Stimulated activated CD8-positive, alpha-beta memory T cell treated with anti-CD3 and anti-CD28 coated beads, Interleukin-12 subunit alpha, Interleukin-12 subunit beta, amount 100 ng/mL, for 1 hour (primary cell): Measurements from ENCODE around the gene ERC2.

Source experiments
- DNase-seq: peaks from one replicate; pipeline ENCODE4 v3.0.0-alpha.2; 2020; ENCODE audit warnings: low read depth

The ERC2 gene

DNA sequence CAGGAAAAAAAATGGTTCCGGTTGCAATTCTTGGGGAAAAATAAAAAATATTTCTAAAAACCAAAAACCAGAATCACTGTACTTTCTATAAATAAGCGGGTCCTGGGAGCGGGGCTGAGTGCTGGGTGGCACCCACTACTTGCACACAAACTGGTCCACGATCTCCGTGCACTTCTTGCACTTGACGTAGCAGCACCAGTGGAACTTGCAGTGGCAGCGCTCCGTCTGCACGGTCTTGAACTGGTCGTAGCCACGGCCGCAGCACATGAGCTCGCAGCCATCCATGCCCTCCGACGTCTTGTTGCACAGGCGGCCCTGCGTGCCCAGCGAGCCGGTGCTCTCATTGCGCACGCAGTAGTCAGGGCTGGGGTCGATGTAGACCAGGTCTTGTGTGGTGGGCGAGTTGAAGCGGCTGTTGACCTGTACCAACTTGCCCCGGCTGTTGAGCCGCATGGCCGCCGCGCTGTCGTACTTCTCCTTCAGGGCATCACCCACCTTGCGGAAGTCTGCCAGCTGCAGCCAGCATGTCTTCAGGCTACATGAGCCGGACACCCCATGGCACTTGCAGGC lies 998.2 kb downstream of the ERC2 start:
- no peak for DNase-seq

DNA sequence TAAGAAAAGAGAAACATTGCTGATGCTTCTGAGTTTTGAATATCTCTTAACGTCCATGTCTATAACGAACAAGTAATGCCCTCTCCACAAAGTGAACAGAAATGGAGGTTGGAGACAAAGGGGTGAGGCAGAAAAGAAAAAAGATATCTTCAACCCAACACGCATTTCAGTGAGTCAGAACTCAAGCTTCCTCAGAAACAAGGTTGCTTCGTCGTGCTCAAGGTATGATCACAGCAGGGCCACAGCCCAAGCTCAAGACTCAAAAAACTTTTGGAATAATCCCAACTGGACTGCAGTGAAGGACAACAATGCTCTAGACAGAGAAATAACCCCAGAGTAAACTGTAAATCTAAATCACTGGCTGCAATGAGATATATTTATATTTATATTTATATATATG lies 1000.0 kb downstream of the ERC2 start:
- no peak for DNase-seq

DNA sequence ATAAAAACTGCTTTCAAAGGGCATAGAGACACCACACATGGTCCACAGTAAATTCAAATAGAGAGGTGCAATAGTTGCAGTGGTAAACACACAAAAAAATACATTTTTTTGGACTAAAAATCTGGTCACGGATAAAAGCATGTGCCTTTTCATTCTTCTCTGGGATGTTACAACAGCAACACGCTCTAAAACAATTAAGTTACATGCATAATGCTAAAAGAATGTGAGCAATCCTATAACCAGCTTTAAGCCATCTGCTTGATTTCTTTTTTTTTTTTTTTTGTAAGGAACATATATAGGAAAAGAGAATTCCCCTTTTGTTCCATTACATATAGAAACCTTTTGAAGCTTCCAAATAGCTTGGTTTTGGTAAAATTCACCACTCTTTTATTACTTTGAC lies 1001.2 kb downstream of the ERC2 start:
- no peak for DNase-seq

DNA sequence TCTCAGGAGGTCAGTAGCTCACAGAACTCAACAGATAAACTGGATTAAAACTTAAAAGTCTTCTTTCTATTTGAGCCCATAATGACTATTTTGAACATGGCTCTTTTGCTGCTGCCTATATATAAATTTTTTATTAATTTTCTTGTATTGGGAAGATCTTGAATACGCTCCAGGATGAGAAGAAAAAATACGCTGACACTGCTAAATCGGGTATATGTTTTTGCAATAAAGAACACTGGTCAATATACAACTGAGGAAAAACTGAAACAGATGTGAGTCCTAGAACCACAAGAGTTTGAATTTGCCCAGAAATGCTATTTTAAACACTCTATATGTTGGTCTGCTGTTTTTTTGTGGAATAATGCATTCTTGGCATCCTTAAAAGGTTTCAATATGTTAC lies 1001.7 kb downstream of the ERC2 start:
- no peak for DNase-seq

DNA sequence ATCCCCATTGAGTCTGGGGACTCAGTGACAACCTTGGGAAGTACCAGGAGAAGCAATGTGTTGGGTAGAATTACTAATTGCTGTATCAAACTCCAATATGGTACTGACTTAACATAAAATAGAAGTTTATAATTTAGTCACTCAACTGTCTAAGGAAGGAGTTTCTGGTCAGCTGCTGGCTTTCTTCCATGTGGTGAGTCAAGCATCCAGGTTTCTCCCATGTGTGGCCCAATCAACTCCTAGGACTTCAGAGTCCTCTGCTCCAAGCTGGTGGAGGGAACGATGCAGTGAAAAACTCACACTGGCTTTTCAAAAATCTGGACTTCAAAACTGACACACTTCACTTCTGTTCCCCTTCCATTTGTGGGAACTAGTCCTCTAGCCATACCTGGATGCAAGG lies 1006.4 kb downstream of the ERC2 start:
- DNase-seq = no peak

DNA sequence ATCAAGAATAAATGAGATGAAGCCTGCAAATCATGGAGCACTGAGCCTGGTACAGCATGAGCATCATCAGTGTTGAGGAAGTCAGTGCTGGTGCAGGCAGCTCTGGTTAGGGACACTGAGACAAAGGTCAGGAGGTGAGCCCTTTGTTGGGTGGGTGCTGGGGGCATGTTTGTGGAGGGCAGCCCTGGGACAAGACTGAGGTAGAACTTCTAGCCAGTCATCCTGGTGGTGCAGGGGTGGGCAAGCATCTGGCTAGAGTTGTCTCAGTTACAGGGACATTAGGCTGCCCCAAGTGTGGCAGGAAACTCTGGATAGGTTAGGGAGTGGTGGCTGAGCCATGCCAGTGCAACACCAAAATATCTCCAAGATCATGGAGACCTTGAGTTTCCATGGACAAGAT lies 1008.4 kb downstream of the ERC2 start:
- no peak for DNase-seq
